ENCODE results near the gene PHF20.

GRCh38 chr20:35883336-35883777 lies 111.5 kb downstream of the PHF20 start:
- TF ChIP-seq POLR2A (IDR thresholded peaks at IDR 0.05): no peak
- no peak for TF ChIP-seq CTCF (IDR thresholded peaks at IDR 0.05)

Measured in lower leg skin (tissue), 3 donors.